Mammary epithelial cell (primary cell): ENCODE data around the gene FMO2.

Experiments
- EZH2 ChIP-seq: IDR thresholded peaks from 2 replicates; pipeline ENCODE4 v1.6.1; 2012; ENCODE audit warnings: low read length, inconsistent platforms, borderline replicate concordance
- TF ChIP-seq, protein P1 (sequence below), 2 donors: IDR thresholded peaks in 1 of 2; conservative IDR thresholded peaks in 1 of 2; 2 replicates each; pipeline ENCODE4 v1.5.1; 2011 to 2012; ENCODE audit warnings: inconsistent platforms in 2 of 2, low read length in 2 of 2, mild to moderate bottlenecking in 2 of 2, control low read depth in 1 of 2, low read depth in 1 of 2; ENCODE audit not compliant: insufficient read depth in 1 of 2; ENCODE audit errors: extremely low read depth in 1 of 2

DNA sequence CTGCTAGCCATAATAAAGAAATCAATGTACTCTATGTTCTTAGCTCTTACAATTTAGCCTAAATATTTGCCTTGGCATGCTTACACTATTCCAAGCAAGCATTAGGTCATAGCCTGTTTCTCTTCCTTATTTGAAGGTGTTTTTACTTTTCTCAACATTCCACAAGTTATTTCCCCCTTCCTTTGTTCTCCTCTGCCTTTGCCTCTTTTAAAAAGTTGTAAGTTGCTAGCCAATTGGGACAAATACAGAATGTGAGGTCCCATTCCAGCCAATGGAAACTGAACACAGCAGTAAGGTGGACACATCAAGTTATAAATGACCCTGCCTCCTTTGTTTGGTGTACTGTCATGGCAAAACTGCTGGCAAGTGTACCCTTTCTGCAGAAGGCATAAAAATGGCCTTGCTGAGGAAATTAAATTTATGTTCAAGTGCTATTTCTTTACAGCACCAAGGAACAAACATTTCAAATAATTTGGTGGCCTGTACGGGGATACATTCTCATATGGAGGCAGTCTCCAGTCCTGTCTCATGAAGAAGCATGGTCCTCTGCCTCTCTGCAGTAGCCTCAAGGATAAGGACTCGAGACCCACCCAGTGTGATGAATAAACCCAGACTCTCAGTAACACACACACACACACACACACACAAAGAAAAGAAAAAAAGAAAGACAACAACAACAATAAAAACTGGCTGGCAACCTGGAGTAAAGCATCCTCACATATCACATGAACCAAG lies 34.4 kb downstream of the FMO2 start:
- TF ChIP-seq, protein P1, sequence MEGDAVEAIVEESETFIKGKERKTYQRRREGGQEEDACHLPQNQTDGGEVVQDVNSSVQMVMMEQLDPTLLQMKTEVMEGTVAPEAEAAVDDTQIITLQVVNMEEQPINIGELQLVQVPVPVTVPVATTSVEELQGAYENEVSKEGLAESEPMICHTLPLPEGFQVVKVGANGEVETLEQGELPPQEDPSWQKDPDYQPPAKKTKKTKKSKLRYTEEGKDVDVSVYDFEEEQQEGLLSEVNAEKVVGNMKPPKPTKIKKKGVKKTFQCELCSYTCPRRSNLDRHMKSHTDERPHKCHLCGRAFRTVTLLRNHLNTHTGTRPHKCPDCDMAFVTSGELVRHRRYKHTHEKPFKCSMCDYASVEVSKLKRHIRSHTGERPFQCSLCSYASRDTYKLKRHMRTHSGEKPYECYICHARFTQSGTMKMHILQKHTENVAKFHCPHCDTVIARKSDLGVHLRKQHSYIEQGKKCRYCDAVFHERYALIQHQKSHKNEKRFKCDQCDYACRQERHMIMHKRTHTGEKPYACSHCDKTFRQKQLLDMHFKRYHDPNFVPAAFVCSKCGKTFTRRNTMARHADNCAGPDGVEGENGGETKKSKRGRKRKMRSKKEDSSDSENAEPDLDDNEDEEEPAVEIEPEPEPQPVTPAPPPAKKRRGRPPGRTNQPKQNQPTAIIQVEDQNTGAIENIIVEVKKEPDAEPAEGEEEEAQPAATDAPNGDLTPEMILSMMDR (conservative IDR thresholded peaks at IDR 0.05 in 1 of 2, IDR thresholded peaks at IDR 0.05 in 1 of 2; ENCODE audit: extremely low read depth in 1 of 2, insufficient read depth in 1 of 2, low read depth in 1 of 2, low read length in 2 of 2): no peak
- TF ChIP-seq EZH2: no peak
